Mesendoderm (in vitro differentiated cells): ENCODE results near the gene CAP2.
"Not testable (repeated sequence)": the region's sequence is repeated elsewhere in the genome, so short reads cannot be mapped to it uniquely, and the experiment has no call there.

ENCODE experiments used
- DNase-seq: peaks from one replicate; pipeline ENCODE4 v3.0.0; 2013
- H2AK5ac ChIP-seq: 2 replicates; pipeline ENCODE4 v1.6.1; 2013; ENCODE audit warnings: low read length, inconsistent platforms
- H2BK120ac ChIP-seq: 2 replicates; pipeline ENCODE4 v1.6.1; 2013; ENCODE audit warnings: low read depth, mild to moderate bottlenecking, low read length, moderate library complexity, mixed read lengths
- H2BK15ac ChIP-seq: replicated peaks from 2 replicates; pipeline ENCODE4 v1.6.1; 2013; ENCODE audit warnings: low read depth, mild to moderate bottlenecking, moderate library complexity
- H2BK5ac ChIP-seq: 2 replicates; pipeline ENCODE4 v1.6.1; 2013; ENCODE audit warnings: low read length, inconsistent platforms
- H3K18ac ChIP-seq: 2 replicates; pipeline ENCODE4 v1.6.1; 2013; ENCODE audit warnings: mild to moderate bottlenecking, low read length, mixed read lengths
- H3K23ac ChIP-seq: one replicate; pipeline ENCODE4 v1.6.1; 2013; ENCODE audit warnings: low read length
- H3K27ac ChIP-seq: 2 replicates; pipeline ENCODE4 v1.5.1; 2013; ENCODE audit warnings: low read depth, mild to moderate bottlenecking, inconsistent platforms, low read length, moderate library complexity
- H3K27me3 ChIP-seq: 2 replicates; pipeline ENCODE4 v1.6.1; 2013; ENCODE audit warnings: low read length, control low read depth, mild to moderate bottlenecking, inconsistent platforms; ENCODE audit not compliant: insufficient read depth, poor library complexity
- H3K36me3 ChIP-seq: 2 replicates; pipeline ENCODE4 v1.6.1; 2013; ENCODE audit warnings: low read length, inconsistent platforms; ENCODE audit not compliant: control insufficient read depth, insufficient read depth
- H3K4ac ChIP-seq: one replicate; pipeline ENCODE4 v1.6.1; 2013; ENCODE audit warnings: low read depth, mild to moderate bottlenecking, low read length, moderate library complexity
- H3K4me1 ChIP-seq: 2 replicates; pipeline ENCODE4 v1.6.1; 2013; ENCODE audit warnings: low read depth, low read length, inconsistent platforms; ENCODE audit not compliant: control insufficient read depth
- H3K4me2 ChIP-seq: 2 replicates; pipeline ENCODE4 v1.6.1; 2013; ENCODE audit warnings: low read length
- H3K4me3 ChIP-seq: 2 replicates; pipeline ENCODE4 v1.5.1; 2013; ENCODE audit warnings: mild to moderate bottlenecking, low read length
- H3K56ac ChIP-seq: one replicate; pipeline ENCODE4 v1.6.1; 2013; ENCODE audit warnings: low read length
- H3K79me1 ChIP-seq: 2 replicates; pipeline ENCODE4 v1.6.1; 2013; ENCODE audit warnings: low read length, inconsistent platforms
- H3K79me2 ChIP-seq: 2 replicates; pipeline ENCODE4 v1.6.1; 2013; ENCODE audit warnings: mild to moderate bottlenecking, low read length; ENCODE audit not compliant: control insufficient read depth, insufficient read depth
- H3K9ac ChIP-seq: 2 replicates; pipeline ENCODE4 v1.6.1; 2013; ENCODE audit warnings: low read length, inconsistent platforms
- H4K5ac ChIP-seq: one replicate; pipeline ENCODE4 v1.6.1; 2013; ENCODE audit warnings: low read length
- H4K8ac ChIP-seq: one replicate; pipeline ENCODE4 v1.6.1; 2013; ENCODE audit warnings: low read depth, mild to moderate bottlenecking, control low read depth, low read length, moderate library complexity
- WGBS: extraction: QIAGEN DNeasy Blood & Tissue Kit; methylation state at CpG from one replicate; pipeline ENCODE4 v1.1.7; 2013; ENCODE audit warnings: low lambda C conversion rate, missing lambda C conversion rate; ENCODE audit not compliant: insufficient coverage; ENCODE audit errors: extremely low coverage; 5-methylcytosine and 5-hydroxymethylcytosine counted together

CAP2 gene

GRCh38 chr6:17429383-17430061 is 36.1 kb downstream of the CAP2 start:
- Histone ChIP-seq H4K5ac (no peak overlapping the region), H3K4ac (no peak overlapping the region), H2AK5ac (no peak overlapping the region), H3K79me2 (no peaks in the 10 kb centered on the region), H2BK120ac (no peak overlapping the region), H3K27me3 (no peaks in the 10 kb centered on the region), H3K27ac (no peak overlapping the region), H3K4me1 (peaks cover 2% of the 10 kb centered on the region), H2BK15ac (no peak overlapping the region), H3K56ac (no peak overlapping the region), H3K23ac (no peak overlapping the region), H3K9ac (no peak overlapping the region), H3K18ac (no peak overlapping the region), H3K36me3 (no peaks in the 10 kb centered on the region), H3K4me3 (no peak overlapping the region), H3K4me2 (no peak overlapping the region), H4K8ac (no peak overlapping the region), H3K79me1 (peaks cover 2% of the 10 kb centered on the region), H2BK5ac (no peak overlapping the region)
- no peak for DNase-seq
- no CpG with 5 or more reads among the region's 3 CpGs for WGBS

- no peak overlapping the region for H3K56ac ChIP-seq
- H3K4ac ChIP-seq = no peak overlapping the region
- H3K79me1 ChIP-seq = no peaks in the 10 kb centered on the region
- H3K4me1 ChIP-seq = peaks cover 2% of the 10 kb centered on the region
- peak; percentile 83 for DNase-seq
- peaks cover 1% of the 10 kb centered on the region for H3K36me3 ChIP-seq
- no peak overlapping the region for H2AK5ac ChIP-seq
- WGBS = no CpG with 5 or more reads among the region's 2 CpGs
- H2BK5ac ChIP-seq = no peak overlapping the region
- H3K23ac ChIP-seq = no peak overlapping the region
- no peak overlapping the region for H3K18ac ChIP-seq
- H3K4me3 ChIP-seq = no peak overlapping the region
- H2BK120ac ChIP-seq = no peak overlapping the region
- no peak overlapping the region for H3K27ac ChIP-seq
- H4K5ac ChIP-seq = no peak overlapping the region
- no peaks in the 10 kb centered on the region for H3K27me3 ChIP-seq
- H3K9ac ChIP-seq = no peak overlapping the region
- no peak overlapping the region for H2BK15ac ChIP-seq
- no peaks in the 10 kb centered on the region for H3K79me2 ChIP-seq
- H4K8ac ChIP-seq = no peak overlapping the region
- H3K4me2 ChIP-seq = no peak overlapping the region
Measured at GRCh38 chr6:17431581-17431980, 38.2 kb downstream of the CAP2 start.

GRCh38 chr6:17432356-17432755 is 39.0 kb downstream of the CAP2 start:
- Histone ChIP-seq H3K18ac (peak overlapping the region; percentile 54), H3K36me3 (peaks cover 1% of the 10 kb centered on the region), H4K8ac (peak overlapping the region; percentile 68), H3K4me1 (peaks cover 2% of the 10 kb centered on the region), H3K27ac (no peak overlapping the region), H3K4me3 (no peak overlapping the region), H3K4ac (no peak overlapping the region), H3K56ac (no peak overlapping the region), H3K9ac (no peak overlapping the region), H2AK5ac (no peak overlapping the region), H3K23ac (no peak overlapping the region), H3K4me2 (no peak overlapping the region), H3K27me3 (no peaks in the 10 kb centered on the region), H2BK15ac (no peak overlapping the region), H4K5ac (no peak overlapping the region), H2BK5ac (no peak overlapping the region), H3K79me2 (no peaks in the 10 kb centered on the region), H3K79me1 (no peaks in the 10 kb centered on the region), H2BK120ac (no peak overlapping the region)
- no peak for DNase-seq
- WGBS = no CpG with 5 or more reads among the region's 2 CpGs

- H3K4ac ChIP-seq = no peak overlapping the region
- H3K27me3 ChIP-seq = no peaks in the 10 kb centered on the region
- no peak overlapping the region for H4K8ac ChIP-seq
- no peaks in the 10 kb centered on the region for H3K79me1 ChIP-seq
- H3K4me1 ChIP-seq = no peaks in the 10 kb centered on the region
- H3K4me2 ChIP-seq = no peak overlapping the region
- H2BK120ac ChIP-seq = no peak overlapping the region
- no peak overlapping the region for H4K5ac ChIP-seq
- H3K9ac ChIP-seq = no peak overlapping the region
- H3K56ac ChIP-seq = no peak overlapping the region
- no peak overlapping the region for H2AK5ac ChIP-seq
- no peak overlapping the region for H3K23ac ChIP-seq
- H3K27ac ChIP-seq = no peak overlapping the region
- DNase-seq = no peak
- H3K36me3 ChIP-seq = peaks cover 1% of the 10 kb centered on the region
- no peak overlapping the region for H3K4me3 ChIP-seq
- no peaks in the 10 kb centered on the region for H3K79me2 ChIP-seq
- WGBS = no CpG with 5 or more reads among the region's 11 CpGs
- H2BK15ac ChIP-seq = no peak overlapping the region
- H2BK5ac ChIP-seq = no peak overlapping the region
- H3K18ac ChIP-seq = no peak overlapping the region
Measured at GRCh38 chr6:17439243-17439993, 46.0 kb downstream of the CAP2 start.

GRCh38 chr6:17440811-17441210 is 47.4 kb downstream of the CAP2 start:
- not testable (repeated sequence) for DNase-seq

More at GRCh38 chr6:17440811-17441210, 47.4 kb downstream of the CAP2 start:
- H3K36me3 ChIP-seq, H2BK15ac ChIP-seq, H3K27ac ChIP-seq, H3K27me3 ChIP-seq, H4K5ac ChIP-seq, H4K8ac ChIP-seq, H3K79me1 ChIP-seq, H3K4me3 ChIP-seq, H3K18ac ChIP-seq, H3K4ac ChIP-seq, H2AK5ac ChIP-seq, H3K23ac ChIP-seq, H3K56ac ChIP-seq, H3K9ac ChIP-seq, H3K79me2 ChIP-seq, H3K4me1 ChIP-seq, H3K4me2 ChIP-seq, H2BK5ac ChIP-seq, H2BK120ac ChIP-seq: not testable (repeated sequence)
- no CpG with 5 or more reads among the region's 4 CpGs for WGBS
